GM12891 (cell line): ENCODE results near the gene PPARG.

Experiments used
- POLR2A ChIP-seq: IDR thresholded peaks from 2 replicates; pipeline ENCODE4 v1.6.1; 2011; ENCODE audit warnings: low read depth, low read length, control low read depth
- POLR2AphosphoS5 ChIP-seq: IDR thresholded peaks from 2 replicates; pipeline ENCODE4 v1.6.1; 2011; ENCODE audit warnings: low read depth, low read length, control low read depth
- TAF1 ChIP-seq: IDR thresholded peaks from 2 replicates; pipeline ENCODE4 v1.6.1; 2011; ENCODE audit warnings: low read depth, low read length, control low read depth

DNA sequence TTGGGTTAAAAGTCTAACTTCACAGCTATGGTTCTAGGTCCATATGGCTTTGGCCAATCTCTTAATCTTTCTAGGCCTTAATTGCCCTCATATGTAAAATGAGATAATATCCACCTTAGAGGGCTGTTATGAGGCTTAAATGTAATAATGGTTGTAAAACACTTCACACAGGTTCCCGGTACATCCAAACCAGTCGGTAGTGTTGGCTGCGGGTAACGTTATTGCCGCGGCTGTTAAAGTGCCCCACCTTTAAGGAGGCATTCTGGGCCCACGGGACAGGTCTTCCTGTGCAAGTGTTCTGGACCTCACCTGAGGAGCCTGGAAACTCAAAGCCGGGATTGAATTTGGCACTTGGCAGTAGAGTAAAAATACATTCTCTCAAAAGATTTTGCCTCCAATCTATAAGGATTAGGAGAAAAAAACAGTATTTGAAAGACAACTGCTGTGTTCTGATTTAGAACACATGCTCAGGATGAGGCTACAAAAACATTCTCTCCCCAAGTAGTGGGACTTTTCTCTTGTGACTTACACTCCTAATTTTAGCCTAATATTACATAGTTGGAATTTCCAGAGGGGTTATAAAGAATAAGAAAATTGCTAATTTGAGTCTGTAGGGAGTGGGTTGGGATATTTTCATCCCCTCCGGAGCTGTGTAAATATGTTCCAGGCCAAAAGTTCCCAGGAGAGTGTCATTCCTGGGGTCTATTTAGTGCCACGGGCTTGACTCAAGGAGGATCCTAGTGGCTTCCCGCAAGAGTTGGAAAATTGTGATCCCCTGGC is 150.5 kb downstream of the PPARG start:
- TF ChIP-seq POLR2AphosphoS5 (no peak), POLR2A (no peak), TAF1 (no peak)
